ENCODE measurements around the gene TTC39A. TPM values are rescaled to one million over a fixed set of nuclear protein-coding genes. Genes with fewer than 3 reads are reported as not detected.
"Not testable (repeated sequence)": the region's sequence is repeated elsewhere in the genome, so short reads cannot be mapped to it uniquely, and the experiment has no call there.

TTC39A gene
- total RNA-seq, 1 donor from 2014 or later = 0.28 TPM

GRCh38 chr1:51272916-51273315, 57.4 kb downstream of the TTC39A start:
- Mint-ChIP-seq H3K36me3 (ENCODE audit: low read depth) (peaks cover 35% of the 10 kb centered on the region), H3K4me1 (peaks cover 9% of the 10 kb centered on the region), H3K27ac (no peak overlapping the region), H3K9me3 (no peaks in the 10 kb centered on the region), H3K4me3 (no peak overlapping the region), H3K27me3 (no peaks in the 10 kb centered on the region)
- intact Hi-C loops (cut with micrococcal nuclease) = no loop called here
- DNase-seq = no peak

GRCh38 chr1:51270751-51271150, 59.6 kb downstream of the TTC39A start:
- peaks cover 34% of the 10 kb centered on the region for H3K36me3 Mint-ChIP-seq (ENCODE audit: low read depth)
- H3K4me1 Mint-ChIP-seq = peaks cover 21% of the 10 kb centered on the region
- intact Hi-C loops (cut with micrococcal nuclease) = no loop called here

GRCh38 chr1:51268634-51269033, 61.7 kb downstream of the TTC39A start:
- no peak overlapping the region for H3K27ac Mint-ChIP-seq
- DNase-seq = no peak
- H3K4me3 Mint-ChIP-seq = no peak overlapping the region
- H3K4me1 Mint-ChIP-seq = peaks cover 28% of the 10 kb centered on the region
- H3K36me3 Mint-ChIP-seq (ENCODE audit: low read depth) = peaks cover 30% of the 10 kb centered on the region
- intact Hi-C loops (cut with micrococcal nuclease) = no loop called here
- no peaks in the 10 kb centered on the region for H3K27me3 Mint-ChIP-seq
- no peaks in the 10 kb centered on the region for H3K9me3 Mint-ChIP-seq

More at GRCh38 chr1:51270751-51271150, 59.6 kb downstream of the TTC39A start:
- no peaks in the 10 kb centered on the region for H3K9me3 Mint-ChIP-seq
- H3K27ac Mint-ChIP-seq = no peak overlapping the region
- H3K4me3 Mint-ChIP-seq = no peak overlapping the region
- no peak for DNase-seq
- no peaks in the 10 kb centered on the region for H3K27me3 Mint-ChIP-seq

- DNase-seq = no peak
- Mint-ChIP-seq H3K36me3 (ENCODE audit: low read depth) (peaks cover 22% of the 10 kb centered on the region), H3K4me3 (no peak overlapping the region), H3K27me3 (no peaks in the 10 kb centered on the region), H3K9me3 (no peaks in the 10 kb centered on the region), H3K27ac (no peak overlapping the region), H3K4me1 (peaks cover 27% of the 10 kb centered on the region)
- intact Hi-C loops (cut with micrococcal nuclease) = no loop called here
Measured at GRCh38 chr1:51266791-51267190, 63.6 kb downstream of the TTC39A start.

GRCh38 chr1:51266181-51266580, 64.2 kb downstream of the TTC39A start:
- Mint-ChIP-seq H3K4me1 (peaks cover 30% of the 10 kb centered on the region), H3K27ac (no peak overlapping the region), H3K4me3 (no peak overlapping the region), H3K27me3 (no peaks in the 10 kb centered on the region), H3K36me3 (ENCODE audit: low read depth) (peaks cover 19% of the 10 kb centered on the region), H3K9me3 (no peaks in the 10 kb centered on the region)
- no peak for DNase-seq
- intact Hi-C loops (cut with micrococcal nuclease) = no loop called here

- Mint-ChIP-seq H3K4me3 (no peak overlapping the region), H3K4me1 (peaks cover 33% of the 10 kb centered on the region), H3K27me3 (no peaks in the 10 kb centered on the region), H3K27ac (no peak overlapping the region), H3K36me3 (ENCODE audit: low read depth) (peaks cover 14% of the 10 kb centered on the region), H3K9me3 (no peaks in the 10 kb centered on the region)
- intact Hi-C loops (cut with micrococcal nuclease) = no loop called here
- DNase-seq = no peak
Measured at GRCh38 chr1:51265618-51266017, 64.7 kb downstream of the TTC39A start.

GRCh38 chr1:51264451-51264850, 65.9 kb downstream of the TTC39A start:
- intact Hi-C loops (cut with micrococcal nuclease) = no loop called here
- Mint-ChIP-seq H3K27ac (no peak overlapping the region), H3K4me1 (peaks cover 35% of the 10 kb centered on the region), H3K4me3 (no peak overlapping the region), H3K9me3 (no peaks in the 10 kb centered on the region), H3K27me3 (no peaks in the 10 kb centered on the region), H3K36me3 (ENCODE audit: low read depth) (peaks cover 7% of the 10 kb centered on the region)
- DNase-seq = no peak

GRCh38 chr1:51263147-51263877, 67.0 kb downstream of the TTC39A start:
- Mint-ChIP-seq H3K27me3 (no peaks in the 10 kb centered on the region), H3K9me3 (no peaks in the 10 kb centered on the region), H3K4me1 (peaks cover 31% of the 10 kb centered on the region), H3K4me3 (no peak overlapping the region), H3K36me3 (ENCODE audit: low read depth) (peaks cover 3% of the 10 kb centered on the region), H3K27ac (no peak overlapping the region)
- intact Hi-C loops (cut with micrococcal nuclease) = no loop called here
- DNase-seq = no peak

GRCh38 chr1:51255331-51255730, 75.0 kb downstream of the TTC39A start:
- Mint-ChIP-seq H3K36me3 (ENCODE audit: low read depth) (peaks cover 2% of the 10 kb centered on the region), H3K9me3 (no peaks in the 10 kb centered on the region), H3K4me3 (no peak overlapping the region), H3K4me1 (peaks cover 7% of the 10 kb centered on the region), H3K27me3 (no peaks in the 10 kb centered on the region), H3K27ac (no peak overlapping the region)
- intact Hi-C loops (cut with micrococcal nuclease) = no loop called here
- no peak for DNase-seq

GRCh38 chr1:51253691-51254090, 76.7 kb downstream of the TTC39A start:
- Mint-ChIP-seq H3K27me3 (no peaks in the 10 kb centered on the region), H3K9me3 (no peaks in the 10 kb centered on the region), H3K4me1 (peaks cover 5% of the 10 kb centered on the region), H3K27ac (no peak overlapping the region), H3K4me3 (no peak overlapping the region), H3K36me3 (ENCODE audit: low read depth) (peaks cover 2% of the 10 kb centered on the region)
- no peak for DNase-seq
- intact Hi-C loops (cut with micrococcal nuclease) = no loop called here

GRCh38 chr1:51252366-51252765, 78.0 kb downstream of the TTC39A start:
- intact Hi-C loops (cut with micrococcal nuclease) = no loop called here
- Mint-ChIP-seq H3K27ac (no peak overlapping the region), H3K4me3 (no peak overlapping the region), H3K4me1 (peaks cover 6% of the 10 kb centered on the region), H3K9me3 (no peaks in the 10 kb centered on the region), H3K36me3 (ENCODE audit: low read depth) (peaks cover 2% of the 10 kb centered on the region), H3K27me3 (no peaks in the 10 kb centered on the region)
- no peak for DNase-seq

- H3K36me3 Mint-ChIP-seq (ENCODE audit: low read depth); DNase-seq; H3K27me3 Mint-ChIP-seq; H3K4me3 Mint-ChIP-seq; H3K27ac Mint-ChIP-seq; H3K9me3 Mint-ChIP-seq; intact Hi-C loops (cut with micrococcal nuclease): not testable (repeated sequence)
- peaks cover 16% of the 10 kb centered on the region for H3K4me1 Mint-ChIP-seq
Measured at GRCh38 chr1:51251165-51251564, 79.2 kb downstream of the TTC39A start.

- DNase-seq; H3K27me3 Mint-ChIP-seq; H3K9me3 Mint-ChIP-seq; H3K4me3 Mint-ChIP-seq; H3K36me3 Mint-ChIP-seq (ENCODE audit: low read depth); intact Hi-C loops (cut with micrococcal nuclease); H3K27ac Mint-ChIP-seq: not testable (repeated sequence)
- H3K4me1 Mint-ChIP-seq = peaks cover 18% of the 10 kb centered on the region
Measured at GRCh38 chr1:51250729-51251128, 79.6 kb downstream of the TTC39A start.

GRCh38 chr1:51249445-51249844, 80.9 kb downstream of the TTC39A start:
- H3K4me1 Mint-ChIP-seq = peaks cover 18% of the 10 kb centered on the region
- no peak overlapping the region for H3K4me3 Mint-ChIP-seq
- H3K27ac Mint-ChIP-seq = no peak overlapping the region
- intact Hi-C loops (cut with micrococcal nuclease) = no loop called here
- DNase-seq = no peak
- H3K36me3 Mint-ChIP-seq (ENCODE audit: low read depth) = peaks cover 7% of the 10 kb centered on the region
- no peaks in the 10 kb centered on the region for H3K9me3 Mint-ChIP-seq
- no peaks in the 10 kb centered on the region for H3K27me3 Mint-ChIP-seq

- H3K4me3 Mint-ChIP-seq = no peak overlapping the region
- H3K9me3 Mint-ChIP-seq = no peaks in the 10 kb centered on the region
- no peak overlapping the region for H3K27ac Mint-ChIP-seq
- peaks cover 9% of the 10 kb centered on the region for H3K36me3 Mint-ChIP-seq (ENCODE audit: low read depth)
- DNase-seq = no peak
- intact Hi-C loops (cut with micrococcal nuclease) = no loop called here
- H3K27me3 Mint-ChIP-seq = no peaks in the 10 kb centered on the region
- peaks cover 16% of the 10 kb centered on the region for H3K4me1 Mint-ChIP-seq
Measured at GRCh38 chr1:51247499-51247898, 82.9 kb downstream of the TTC39A start.
